Tibial nerve (tissue), 4 donors: ENCODE measurements around the gene GMEB2. TPM values are rescaled to one million over a fixed set of nuclear protein-coding genes. Genes with fewer than 3 reads are reported as not detected.
"Not testable (repeated sequence)": the region's sequence is repeated elsewhere in the genome, so short reads cannot be mapped to it uniquely, and the experiment has no call there.

Source experiments
- DNase-seq, 2 donors: peaks; one replicate each; pipeline ENCODE4 v3.0.0-alpha.2; 2019; ENCODE audit warnings: low spot score in 2 of 2
- H3K27ac ChIP-seq, 4 donors: fragments of 200-600 bp; sonication (generic) in 3 of 4; one replicate each; pipeline ENCODE4 v1.5.1; 2017 to 2019; ENCODE audit warnings: mild to moderate bottlenecking in 1 of 4
- H3K27me3 ChIP-seq, 2 donors: fragments of 200-600 bp; sonication (generic) in 1 of 2; one replicate each; pipeline versions ENCODE4 v1.5.1 to v1.6.0; 2017 to 2019
- H3K36me3 ChIP-seq, 3 donors: fragments of 200-600 bp; sonication (generic); one replicate each; pipeline ENCODE4 v1.5.1; 2018 to 2019
- H3K4me1 ChIP-seq, 4 donors: fragments of 200-600 bp; sonication (generic) in 3 of 4; one replicate each; pipeline ENCODE4 v1.5.1; 2017 to 2019
- H3K4me3 ChIP-seq, 4 donors: fragments of 200-600 bp; sonication (generic) in 3 of 4; one replicate each; pipeline ENCODE4 v1.5.1; 2017 to 2019; ENCODE audit warnings: mild to moderate bottlenecking in 1 of 4, moderate library complexity in 1 of 4
- H3K9me3 ChIP-seq, 4 donors: fragments of 200-600 bp; sonication (generic) in 3 of 4; one replicate each; pipeline ENCODE4 v1.5.1; 2017 to 2019
- CTCF ChIP-seq, 5 experiments: fragments of 200-600 bp in 3 of 5; fragments of 450-650 bp in 2 of 5; sonication (generic) in 3 of 5; IDR thresholded peaks; one replicate each; pipeline ENCODE4 v1.5.1; 2016 to 2019; ENCODE audit warnings: antibody characterized with exemption in 5 of 5, mild to moderate bottlenecking in 3 of 5, moderate library complexity in 2 of 5
- EP300 ChIP-seq, 2 donors: sonication (generic); formaldehyde crosslinking; IDR thresholded peaks; one replicate each; pipeline ENCODE4 v1.6.1; 2017; ENCODE audit warnings: antibody characterized with exemption in 2 of 2, mild to moderate bottlenecking in 1 of 2
- POLR2A ChIP-seq, 2 donors: fragments of 450-650 bp; IDR thresholded peaks; one replicate each; pipeline ENCODE4 v1.6.1; 2017; ENCODE audit warnings: antibody characterized with exemption in 2 of 2, mild to moderate bottlenecking in 2 of 2, moderate library complexity in 2 of 2
- WGBS, 2 donors: methylation state at CpG; one replicate each; pipeline ENCODE4 v1.1.5; 2018; 5-methylcytosine and 5-hydroxymethylcytosine counted together
- total RNA-seq, 4 donors: library from RNA; depleted of rRNA; stranded (reverse); fragments of >200 nt; gene quantifications; one replicate each; pipeline ENCODE4 v1.1.0, GENCODE V29; 2016

Gene GMEB2
- total RNA-seq, 4 donors from 2014 or later, result 12.5 to 14.7 (median 13.7) TPM

DNA sequence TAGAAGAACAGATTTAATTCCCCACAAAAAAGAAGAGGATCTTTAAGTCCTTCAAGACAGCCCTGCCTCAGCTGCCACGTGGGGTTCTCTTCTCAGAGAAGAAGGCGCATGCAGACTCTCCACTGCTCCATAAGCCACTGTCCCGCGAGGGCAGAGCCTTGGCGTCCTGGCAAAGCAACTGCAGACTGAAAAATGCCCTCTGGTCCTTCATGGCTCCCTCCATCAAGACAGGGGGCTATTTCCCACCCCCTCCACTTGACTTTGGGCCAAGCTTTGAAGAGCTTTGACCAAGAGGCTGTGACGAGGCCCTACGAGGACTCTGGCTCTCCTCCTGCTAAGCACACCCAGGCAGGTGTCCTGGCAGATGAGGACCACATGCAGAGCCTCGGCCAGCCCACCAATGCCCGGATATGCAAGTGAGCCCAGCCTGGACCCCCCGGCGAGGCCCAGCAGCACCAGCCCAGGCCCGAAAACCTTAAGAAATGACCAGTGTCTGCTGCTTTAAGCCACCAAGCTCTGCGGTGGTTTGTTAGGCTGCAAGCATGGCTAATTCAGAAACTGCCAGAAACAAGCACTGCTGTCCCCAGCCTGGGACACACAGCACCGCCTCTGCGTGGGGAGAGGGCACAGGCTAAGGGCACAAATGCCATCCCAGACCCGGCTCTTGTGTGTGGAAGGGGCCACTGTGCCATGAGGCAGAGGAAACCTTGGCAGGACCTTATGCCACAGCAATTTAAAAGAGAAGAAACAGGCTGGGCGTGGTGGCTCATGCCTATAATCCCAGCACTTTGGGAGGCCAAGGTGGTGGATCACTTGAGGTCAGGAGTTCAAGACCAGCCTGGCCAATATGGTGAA is 16.1 kb downstream of the GMEB2 start:
- Histone ChIP-seq H3K4me1 (no peaks in the 10 kb centered on the region), H3K4me3 (no peak overlapping the region), H3K27ac (no peak overlapping the region), H3K36me3 (peaks cover 0 to 26% (median 0%) of the 10 kb centered on the region in 3 donors), H3K9me3 (no peaks in the 10 kb centered on the region), H3K27me3 (no peaks in the 10 kb centered on the region)
- TF ChIP-seq CTCF (IDR thresholded peaks at IDR 0.05) (no peak), POLR2A (IDR thresholded peaks at IDR 0.05) (no peak), EP300 (IDR thresholded peaks at IDR 0.05) (no peak)
- no peak for DNase-seq
- WGBS, 2 donors, result 79 to 88% methylated on average over 10 to 17 of the region's 17 CpGs

- peaks cover 0 to 34% (median 9%) of the 10 kb centered on the region in 3 donors for H3K36me3 ChIP-seq
- no peak overlapping the region for H3K4me3 ChIP-seq
- WGBS, 2 donors, result 86% methylated on average over 9 of the region's 9 CpGs
- no peak for DNase-seq
- no peaks in the 10 kb centered on the region for H3K27me3 ChIP-seq
- no peak overlapping the region for H3K27ac ChIP-seq
- H3K9me3 ChIP-seq, result no peaks in the 10 kb centered on the region
- no peak for TF ChIP-seq CTCF (IDR thresholded peaks at IDR 0.05)
- TF ChIP-seq EP300 (IDR thresholded peaks at IDR 0.05), result no peak
- no peak for TF ChIP-seq POLR2A (IDR thresholded peaks at IDR 0.05)
- no peaks in the 10 kb centered on the region for H3K4me1 ChIP-seq
These were observed 20.2 kb downstream of the GMEB2 start for GRCh38 chr20:63606686-63607085.

DNA sequence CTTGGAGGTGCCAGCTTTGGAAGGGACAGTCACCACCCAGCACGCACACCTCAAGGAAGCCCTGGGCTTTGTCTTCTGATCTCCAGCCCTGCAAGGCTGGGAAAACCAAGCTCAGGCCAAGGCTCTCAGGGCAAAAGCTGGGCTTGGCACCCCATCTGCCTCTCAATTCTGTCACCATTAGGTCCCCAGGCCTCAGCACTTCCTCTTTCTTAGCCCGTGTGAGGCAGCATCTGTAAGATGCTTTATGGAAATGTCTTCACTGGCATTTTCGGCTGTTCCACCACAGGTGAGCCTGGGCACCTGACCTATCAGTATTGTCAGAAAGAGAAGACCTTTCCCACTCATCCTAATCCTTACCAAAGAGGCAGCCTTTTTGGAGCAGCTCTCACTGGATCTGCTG is 24.6 kb downstream of the GMEB2 start:
- 93% methylated on average over 3 of the region's 3 CpGs for WGBS, 2 donors
- Histone ChIP-seq H3K9me3 (no peaks in the 10 kb centered on the region), H3K4me3 (no peak overlapping the region), H3K4me1 (no peaks in the 10 kb centered on the region), H3K27ac (no peak overlapping the region), H3K36me3 (peaks cover 0 to 68% (median 9%) of the 10 kb centered on the region in 3 donors), H3K27me3 (no peaks in the 10 kb centered on the region)
- DNase-seq, result no peak
- TF ChIP-seq CTCF (IDR thresholded peaks at IDR 0.05) (no peak), POLR2A (IDR thresholded peaks at IDR 0.05) (no peak), EP300 (IDR thresholded peaks at IDR 0.05) (no peak)

DNA sequence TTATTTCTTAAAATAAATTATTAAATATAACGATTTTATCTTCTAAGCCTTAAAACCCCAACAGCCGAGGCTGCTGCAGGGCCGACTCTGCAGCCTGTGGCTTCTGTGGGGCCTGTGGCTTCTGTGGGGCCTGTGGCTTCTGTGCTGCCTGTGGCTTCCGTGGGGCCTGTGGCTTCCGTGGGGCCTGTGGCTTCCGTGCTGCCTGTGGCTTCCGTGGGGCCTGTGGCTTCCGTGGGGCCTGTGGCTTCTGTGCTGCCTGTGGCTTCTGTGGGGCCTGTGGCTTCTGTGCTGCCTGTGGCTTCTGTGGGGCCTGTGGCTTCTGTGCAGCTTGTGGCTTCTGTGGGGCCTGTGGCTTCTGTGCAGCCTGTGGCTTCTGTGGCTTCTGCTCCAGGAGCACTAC is 25.2 kb downstream of the GMEB2 start:
- peaks cover 0 to 72% (median 9%) of the 10 kb centered on the region in 3 donors for H3K36me3 ChIP-seq
- WGBS, 2 donors, result 83 to 85% methylated on average over 6 of the region's 8 CpGs
- DNase-seq, result not testable (repeated sequence)

DNA sequence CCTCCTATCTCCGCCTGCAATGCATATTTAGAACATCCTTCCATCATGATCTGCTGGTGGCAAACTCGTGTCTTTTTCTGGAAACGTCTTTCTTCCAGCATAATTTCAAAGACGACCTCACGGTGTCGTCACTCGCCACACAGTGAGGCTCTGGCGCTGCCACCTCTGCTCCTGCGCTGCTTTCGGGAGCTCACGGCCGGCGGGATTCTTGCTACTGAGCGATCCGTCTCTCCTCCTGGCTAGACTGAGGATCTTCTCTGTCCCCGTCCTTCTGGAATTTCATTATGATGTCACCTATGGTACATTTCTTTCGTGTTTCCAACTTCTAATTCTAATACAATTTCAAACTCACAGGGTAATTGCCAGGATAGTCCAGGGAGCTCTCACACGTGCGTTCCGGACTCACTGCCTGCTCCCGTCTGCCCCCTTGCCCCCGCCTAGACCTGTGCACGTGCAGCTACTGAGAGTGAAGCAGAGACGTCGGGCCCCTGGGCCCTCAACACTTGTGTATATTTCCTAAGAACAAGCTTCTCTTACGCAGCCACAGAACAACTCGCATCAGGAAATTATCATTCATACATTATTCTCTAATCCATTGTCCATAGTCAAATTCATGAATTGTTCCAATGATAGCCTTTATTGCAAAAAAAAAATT is 27.4 kb downstream of the GMEB2 start:
- WGBS, 2 donors, result 90 to 91% methylated on average over 27 of the region's 27 CpGs
- Histone ChIP-seq H3K9me3 (no peaks in the 10 kb centered on the region), H3K27me3 (no peaks in the 10 kb centered on the region), H3K27ac (no peak overlapping the region), H3K4me1 (peaks cover 0 to 1% (median 0%) of the 10 kb centered on the region in 4 donors), H3K4me3 (no peak overlapping the region), H3K36me3 (peaks cover 0 to 89% (median 14%) of the 10 kb centered on the region in 3 donors)
- no peak for DNase-seq
- TF ChIP-seq POLR2A (IDR thresholded peaks at IDR 0.05) (no peak), CTCF (IDR thresholded peaks at IDR 0.05) (no peak), EP300 (IDR thresholded peaks at IDR 0.05) (no peak)

More for the DNA sequence above, 25.2 kb downstream of the GMEB2 start:
- H3K27me3 ChIP-seq, H3K4me3 ChIP-seq, H3K9me3 ChIP-seq, H3K27ac ChIP-seq, H3K4me1 ChIP-seq: not testable (repeated sequence)
